WI38 (cell line): ENCODE measurements around the gene CFAP97.
A peak's percentile ranks its signal among the peaks of the same experiment; 100 is the strongest.

Source experiments
- H3K4me3 ChIP-seq: 2 replicates; pipeline ENCODE4 v1.5.1; 2011; ENCODE audit warnings: low read depth, mild to moderate bottlenecking, control low read depth, low read length
- CTCF ChIP-seq: IDR thresholded peaks from 2 replicates; pipeline ENCODE4 v1.5.1; 2012; ENCODE audit warnings: low read depth, mild to moderate bottlenecking, control low read depth, low read length

CFAP97 gene

DNA sequence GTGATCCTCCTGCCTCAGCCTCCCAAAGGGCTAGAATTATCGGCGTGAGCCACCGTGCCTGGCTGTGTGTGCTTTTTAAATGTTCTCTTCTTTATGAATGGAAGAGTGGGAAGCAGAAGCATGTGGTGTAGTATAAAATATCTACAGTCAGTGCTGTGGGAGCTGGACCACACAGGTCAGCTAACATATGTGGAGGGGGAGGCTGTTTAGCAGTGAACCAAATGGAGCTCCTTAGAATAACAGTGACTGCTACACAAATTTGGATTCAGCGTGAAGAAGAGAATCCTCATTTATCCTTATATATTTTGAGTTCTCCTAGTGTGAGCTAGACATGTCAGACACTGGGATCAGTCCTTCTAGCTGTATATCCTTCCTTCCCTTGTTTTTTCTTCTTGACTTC lies 8.8 kb upstream of the CFAP97 start:
- TF ChIP-seq CTCF, result no peak

GRCh38 chr4:185211641-185212040 lies 7.8 kb upstream of the CFAP97 start:
- H3K4me3 ChIP-seq, result peak overlapping the region; percentile 82

More for the DNA sequence above, 8.8 kb upstream of the CFAP97 start:
- H3K4me3 ChIP-seq, result no peak overlapping the region

GRCh38 chr4:185211035-185211434 lies 7.2 kb upstream of the CFAP97 start:
- peak overlapping the region; percentile 82 for H3K4me3 ChIP-seq
- no peak for TF ChIP-seq CTCF

More at GRCh38 chr4:185211641-185212040, 7.8 kb upstream of the CFAP97 start:
- TF ChIP-seq CTCF, result no peak

GRCh38 chr4:185210102-185210981 lies 6.5 kb upstream of the CFAP97 start:
- no peak for TF ChIP-seq CTCF
- peak overlapping the region; percentile 82 for H3K4me3 ChIP-seq

- H3K4me3 ChIP-seq, result peak overlapping the region; percentile 82
Measured at GRCh38 chr4:185209852-185210101, 6.0 kb upstream of the CFAP97 start.

- TF ChIP-seq CTCF, result no peak
- H3K4me3 ChIP-seq, result peak within 1 kb of the TSS; percentile 82
Measured at GRCh38 chr4:185209031-185209851, 5.4 kb upstream of the CFAP97 start, which contains the start of gene SNX25. Gene SNX25 (plus strand): TSS chr4:185209598. CDS start chr4:185209827, 229 bp downstream.

DNA sequence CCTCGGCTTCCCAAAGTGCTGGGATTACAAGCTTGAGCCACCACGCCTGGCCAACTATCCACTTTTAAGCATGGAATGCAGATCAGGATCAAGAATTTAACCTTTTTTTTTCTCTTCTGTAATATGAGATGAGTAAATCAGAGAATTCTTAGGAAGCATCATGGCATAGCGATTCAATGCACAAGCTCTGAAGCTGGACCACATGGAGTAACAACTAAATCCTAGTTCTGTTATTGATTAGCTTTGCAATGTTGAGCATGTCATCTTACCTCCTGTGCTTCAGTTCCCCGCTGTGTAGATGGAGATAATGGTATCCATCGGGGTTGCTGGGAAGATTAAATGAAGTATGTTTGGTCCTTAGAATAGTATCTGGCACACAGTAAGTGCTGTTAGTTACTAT lies 3.7 kb upstream of the CFAP97 start:
- no peak for TF ChIP-seq CTCF
- no peak overlapping the region for H3K4me3 ChIP-seq
